Esophagus (tissue), 2 donors: ENCODE results near the gene ITGA2B. TPM values are rescaled to one million over a fixed set of nuclear protein-coding genes. Genes with fewer than 3 reads are reported as not detected.
A peak's percentile ranks its signal among the peaks of the same experiment; 100 is the strongest.

Experiments
- H3K27ac ChIP-seq, 2 donors: one replicate each; pipeline ENCODE4 v1.5.1; 2013; ENCODE audit warnings: low read depth in 2 of 2, mild to moderate bottlenecking in 2 of 2, inconsistent platforms in 1 of 2, low read length in 1 of 2, moderate library complexity in 1 of 2
- H3K27me3 ChIP-seq, 2 donors: one replicate each; pipeline ENCODE4 v1.6.1; 2013; ENCODE audit warnings: low read length in 2 of 2, control low read depth in 1 of 2, mild to moderate bottlenecking in 1 of 2; ENCODE audit not compliant: insufficient read depth in 2 of 2, control insufficient read depth in 1 of 2
- H3K36me3 ChIP-seq, 2 donors: one replicate each; pipeline ENCODE4 v1.6.1; 2013; ENCODE audit warnings: low read length in 1 of 2; ENCODE audit not compliant: control insufficient read depth in 2 of 2, insufficient read depth in 2 of 2
- H3K4me1 ChIP-seq, 2 donors: one replicate each; pipeline ENCODE4 v1.6.1; 2013; ENCODE audit warnings: low read length in 1 of 2; ENCODE audit not compliant: control insufficient read depth in 2 of 2, insufficient read depth in 2 of 2
- H3K4me3 ChIP-seq, 2 donors: one replicate each; pipeline ENCODE4 v1.5.1; 2013; ENCODE audit warnings: low read length in 2 of 2, mild to moderate bottlenecking in 2 of 2, low read depth in 1 of 2, moderate library complexity in 1 of 2
- H3K9me3 ChIP-seq, 2 donors: one replicate each; pipeline ENCODE4 v1.6.1; 2013; ENCODE audit warnings: mild to moderate bottlenecking in 2 of 2, low read depth in 1 of 2, low read length in 1 of 2, moderate library complexity in 1 of 2; ENCODE audit not compliant: control insufficient read depth in 2 of 2, insufficient read depth in 1 of 2
- WGBS, 2 donors: extraction: QIAGEN DNeasy Blood & Tissue Kit; methylation state at CpG; one replicate each; pipeline ENCODE4 v1.1.7; 2013; 5-methylcytosine and 5-hydroxymethylcytosine counted together
- polyA plus RNA-seq, 2 donors: library from polyadenylated mRNA; stranded (reverse); fragments of 200-250 nt; gene quantifications; one replicate each; pipeline ENCODE4 v1.2.3, GENCODE V29; 2013
- donor health status: healthy with polysubstance abuse.
- donor health status: Bipolar disorder and iron deficiency.

Gene ITGA2B
- polyA plus RNA-seq, 2 donors = 0.27 to 0.84 TPM

GRCh38 chr17:44326861-44327444 is 62.5 kb downstream of the ITGA2B start:
- Histone ChIP-seq H3K9me3 (no peaks in the 10 kb centered on the region), H3K4me3 (peak overlapping the region in 1 of 2 donors; percentile 69), H3K4me1 (peaks cover 3 to 7% of the 10 kb centered on the region in 2 donors), H3K36me3 (peaks cover 0 to 6% of the 10 kb centered on the region in 2 donors), H3K27me3 (no peaks in the 10 kb centered on the region), H3K27ac (peak overlapping the region; percentile 69 to 97)
- 23 to 24% methylated on average over 30 to 31 of the region's 31 CpGs for WGBS, 2 donors

DNA sequence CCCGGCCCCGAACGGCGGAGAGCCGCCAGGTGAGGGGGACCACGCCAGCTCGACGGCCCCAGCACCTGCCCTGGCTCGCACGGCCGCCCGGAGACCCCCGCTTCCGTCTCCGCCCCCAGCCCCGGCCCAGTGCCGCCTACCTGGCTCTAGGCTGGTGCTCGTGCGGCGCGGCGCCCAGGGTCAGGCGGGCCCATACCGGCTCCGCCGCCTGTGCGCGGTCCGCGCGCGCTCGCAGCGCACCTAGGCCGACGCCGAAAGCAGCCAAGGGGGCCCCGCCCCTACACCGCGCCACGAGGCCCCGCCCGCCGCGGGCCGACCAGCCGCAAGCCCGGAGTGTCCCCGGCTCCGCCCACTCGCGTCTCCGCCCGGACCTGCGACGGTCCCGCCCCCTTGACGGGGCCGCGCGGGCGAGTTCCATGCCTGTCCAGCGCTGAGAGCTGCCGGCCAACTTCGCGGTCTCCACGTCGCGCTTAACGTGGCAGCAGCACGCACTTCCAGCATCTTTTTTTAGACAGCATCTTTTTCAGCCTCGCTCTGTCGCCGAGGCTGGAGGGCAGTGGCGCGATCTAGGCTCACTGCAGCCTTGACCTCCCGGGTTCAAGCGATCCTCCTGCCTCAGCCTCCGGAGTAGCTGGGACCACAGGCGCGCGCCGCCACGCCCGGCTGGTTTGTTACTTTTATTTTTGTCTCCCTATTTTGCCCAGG is 64.7 kb downstream of the ITGA2B start, which contains the start of gene SLC25A39:
SLC25A39 (minus strand) TSS at position 253 of the 705 bp plus-strand sequence. CDS start 1,261 bp downstream, outside the sequence.
- 0 to 1% methylated on average over 79 to 85 of the region's 85 CpGs for WGBS, 2 donors
- peaks cover 5 to 7% of the 10 kb centered on the region in 2 donors for H3K4me1 ChIP-seq

GRCh38 chr17:44324092-44324570 is 65.3 kb downstream of the ITGA2B start:
- Histone ChIP-seq H3K4me3 (peak overlapping the region; percentile 69 to 97), H3K36me3 (peaks cover 20 to 29% of the 10 kb centered on the region in 2 donors), H3K27ac (peak overlapping the region; percentile 80 to 85), H3K4me1 (peaks cover 5 to 7% of the 10 kb centered on the region in 2 donors), H3K9me3 (no peaks in the 10 kb centered on the region), H3K27me3 (no peaks in the 10 kb centered on the region)
- 1 to 2% methylated on average over 31 to 38 of the region's 38 CpGs for WGBS, 2 donors

More for the DNA sequence above, 64.7 kb downstream of the ITGA2B start, which contains the start of gene SLC25A39:
- Histone ChIP-seq H3K27ac (peak within 1 kb of the TSS; percentile 97 to 98), H3K4me3 (peak within 1 kb of the TSS; percentile 69 to 97), H3K9me3 (no peaks in the 10 kb centered on the region), H3K27me3 (no peaks in the 10 kb centered on the region), H3K36me3 (peaks cover 16 to 23% of the 10 kb centered on the region in 2 donors)

GRCh38 chr17:44323359-44324091 is 65.9 kb downstream of the ITGA2B start:
- Histone ChIP-seq H3K9me3 (no peaks in the 10 kb centered on the region), H3K36me3 (peaks cover 20 to 32% of the 10 kb centered on the region in 2 donors), H3K4me3 (peak overlapping the region; percentile 69 to 97), H3K4me1 (peaks cover 5 to 7% of the 10 kb centered on the region in 2 donors), H3K27ac (peak overlapping the region in 1 of 2 donors; percentile 85), H3K27me3 (no peaks in the 10 kb centered on the region)
- WGBS, 2 donors = 57 to 61% methylated on average over 27 of the region's 27 CpGs

- Histone ChIP-seq H3K4me1 (peaks cover 5 to 7% of the 10 kb centered on the region in 2 donors), H3K4me3 (no peak overlapping the region), H3K27me3 (no peaks in the 10 kb centered on the region), H3K9me3 (no peaks in the 10 kb centered on the region), H3K36me3 (peaks cover 20 to 32% of the 10 kb centered on the region in 2 donors), H3K27ac (no peak overlapping the region)
- WGBS, 2 donors = 94 to 95% methylated on average over 11 of the region's 11 CpGs
These were observed 67.1 kb downstream of the ITGA2B start for GRCh38 chr17:44322236-44322895.

Other genes with a start within 250 kb of the ITGA2B start
- 1 to 10 TPM; 1.7 to 2.5 TPM for gene HROB, start 247.7 kb downstream of the ITGA2B start, polyA plus RNA-seq
- under 1 TPM; 0.18 to 0.19 TPM for gene ASB16, start 218.9 kb downstream of the ITGA2B start, polyA plus RNA-seq
- 10 to 100 TPM; 25.2 to 37.5 TPM for gene TMUB2, start 202.7 kb downstream of the ITGA2B start, polyA plus RNA-seq
- 10 to 100 TPM; 32.9 to 44.3 TPM for gene ATXN7L3, start 189.8 kb downstream of the ITGA2B start, polyA plus RNA-seq
- gene UBTF, start 170.0 kb downstream of the ITGA2B start, polyA plus RNA-seq = 10 to 100 TPM; 30.3 to 35.2 TPM
- not detected for gene SLC4A1, start 121.5 kb downstream of the ITGA2B start, polyA plus RNA-seq
- gene RUNDC3A, start 81.0 kb downstream of the ITGA2B start, polyA plus RNA-seq = under 1 TPM; 0.77 to 0.88 TPM
- 100 to 1,000 TPM; 132 to 138 TPM for gene SLC25A39, start 64.8 kb downstream of the ITGA2B start, polyA plus RNA-seq
- 100 to 1,000 TPM; 211 to 370 TPM for gene GRN, start 44.3 kb downstream of the ITGA2B start, polyA plus RNA-seq
- gene FAM171A2, start 25.8 kb downstream of the ITGA2B start, polyA plus RNA-seq = 1 to 10 TPM; 1.2 to 2.2 TPM
- 10 to 100 TPM in 1 of 2 donors, 1 to 10 TPM in 1; 7.9 to 12.8 TPM for gene GPATCH8, start 113.8 kb upstream of the ITGA2B start, polyA plus RNA-seq
- under 1 TPM; 0.37 to 0.54 TPM for gene FZD2, start 167.8 kb upstream of the ITGA2B start, polyA plus RNA-seq